ENCODE results near the gene LRRN1. TPM values are rescaled to one million over a fixed set of nuclear protein-coding genes. Genes with fewer than 3 reads are reported as not detected.

Gene LRRN1
- total and polyA plus RNA-seq, 2 experiments from 2014 or later = 27.9 to 28.5 TPM

GRCh38 chr3:3813013-3813412 is 13.8 kb downstream of the LRRN1 start:
- no peaks in the 10 kb centered on the region for H3K4me1 ChIP-seq (ENCODE audit: insufficient read depth)
- TF ChIP-seq EZH2 (IDR thresholded peaks at IDR 0.05; ENCODE audit: borderline replicate concordance) (no peak), EZH2phosphoT487 (IDR thresholded peaks at IDR 0.05; ENCODE audit: low read depth, severe bottlenecking, unreplicated experiment) (no peak)
- TF ChIP-seq, protein P1, sequence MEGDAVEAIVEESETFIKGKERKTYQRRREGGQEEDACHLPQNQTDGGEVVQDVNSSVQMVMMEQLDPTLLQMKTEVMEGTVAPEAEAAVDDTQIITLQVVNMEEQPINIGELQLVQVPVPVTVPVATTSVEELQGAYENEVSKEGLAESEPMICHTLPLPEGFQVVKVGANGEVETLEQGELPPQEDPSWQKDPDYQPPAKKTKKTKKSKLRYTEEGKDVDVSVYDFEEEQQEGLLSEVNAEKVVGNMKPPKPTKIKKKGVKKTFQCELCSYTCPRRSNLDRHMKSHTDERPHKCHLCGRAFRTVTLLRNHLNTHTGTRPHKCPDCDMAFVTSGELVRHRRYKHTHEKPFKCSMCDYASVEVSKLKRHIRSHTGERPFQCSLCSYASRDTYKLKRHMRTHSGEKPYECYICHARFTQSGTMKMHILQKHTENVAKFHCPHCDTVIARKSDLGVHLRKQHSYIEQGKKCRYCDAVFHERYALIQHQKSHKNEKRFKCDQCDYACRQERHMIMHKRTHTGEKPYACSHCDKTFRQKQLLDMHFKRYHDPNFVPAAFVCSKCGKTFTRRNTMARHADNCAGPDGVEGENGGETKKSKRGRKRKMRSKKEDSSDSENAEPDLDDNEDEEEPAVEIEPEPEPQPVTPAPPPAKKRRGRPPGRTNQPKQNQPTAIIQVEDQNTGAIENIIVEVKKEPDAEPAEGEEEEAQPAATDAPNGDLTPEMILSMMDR (IDR thresholded peaks at IDR 0.05; ENCODE audit: poor library complexity) = no peak
- no peaks in the 10 kb centered on the region for H3K9me2 ChIP-seq (replicated peaks; ENCODE audit: insufficient read depth)
- no peaks in the 10 kb centered on the region for H4K20me1 ChIP-seq (ENCODE audit: insufficient read depth, poor library complexity, severe bottlenecking)
- WGBS (ENCODE audit: low lambda C conversion rate, missing lambda C conversion rate) = 90% methylated on average over 5 of the region's 5 CpGs
- H3K4me2 ChIP-seq = no peak overlapping the region
- no peak overlapping the region for H2AFZ ChIP-seq
- peaks cover 15% of the 10 kb centered on the region for H3K79me2 ChIP-seq
- no peaks in the 10 kb centered on the region for H3K9me3 ChIP-seq (ENCODE audit: low read depth)
- no peaks in the 10 kb centered on the region for H3K27me3 ChIP-seq
- no peaks in the 10 kb centered on the region for H3K36me3 ChIP-seq (replicated peaks; ENCODE audit: insufficient read depth, low read depth)
- no peak overlapping the region for H3K27ac ChIP-seq
- H3K4me3 ChIP-seq = no peak overlapping the region
- no peak for DNase-seq (ENCODE audit: low spot score)

GRCh38 chr3:3815206-3815605 is 16.0 kb downstream of the LRRN1 start:
- Histone ChIP-seq H3K79me2 (peaks cover 1% of the 10 kb centered on the region), H3K4me2 (no peak overlapping the region), H3K9me3 (ENCODE audit: low read depth) (no peaks in the 10 kb centered on the region), H2AFZ (no peak overlapping the region), H3K27me3 (no peaks in the 10 kb centered on the region), H4K20me1 (ENCODE audit: insufficient read depth, poor library complexity, severe bottlenecking) (no peaks in the 10 kb centered on the region), H3K36me3 (replicated peaks; ENCODE audit: insufficient read depth, low read depth) (no peaks in the 10 kb centered on the region), H3K4me1 (ENCODE audit: insufficient read depth) (no peaks in the 10 kb centered on the region), H3K4me3 (no peak overlapping the region), H3K9me2 (replicated peaks; ENCODE audit: insufficient read depth) (no peaks in the 10 kb centered on the region), H3K27ac (no peak overlapping the region)
- WGBS (ENCODE audit: low lambda C conversion rate, missing lambda C conversion rate) = 100% methylated on average over 1 of the region's 1 CpG
- TF ChIP-seq EZH2phosphoT487 (IDR thresholded peaks at IDR 0.05; ENCODE audit: low read depth, severe bottlenecking, unreplicated experiment) (no peak), EZH2 (IDR thresholded peaks at IDR 0.05; ENCODE audit: borderline replicate concordance) (no peak)
- TF ChIP-seq, protein P1 (IDR thresholded peaks at IDR 0.05; ENCODE audit: poor library complexity) = no peak
- no peak for DNase-seq (ENCODE audit: low spot score)

GRCh38 chr3:3816034-3816433 is 16.8 kb downstream of the LRRN1 start:
- Histone ChIP-seq H3K79me2 (no peaks in the 10 kb centered on the region), H3K36me3 (replicated peaks; ENCODE audit: insufficient read depth, low read depth) (no peaks in the 10 kb centered on the region), H4K20me1 (ENCODE audit: insufficient read depth, poor library complexity, severe bottlenecking) (no peaks in the 10 kb centered on the region), H3K4me3 (no peak overlapping the region), H3K4me1 (ENCODE audit: insufficient read depth) (no peaks in the 10 kb centered on the region), H3K4me2 (no peak overlapping the region), H3K27ac (no peak overlapping the region), H3K9me2 (replicated peaks; ENCODE audit: insufficient read depth) (no peaks in the 10 kb centered on the region), H3K27me3 (no peaks in the 10 kb centered on the region), H2AFZ (no peak overlapping the region), H3K9me3 (ENCODE audit: low read depth) (no peaks in the 10 kb centered on the region)
- TF ChIP-seq EZH2 (IDR thresholded peaks at IDR 0.05; ENCODE audit: borderline replicate concordance) (no peak), EZH2phosphoT487 (IDR thresholded peaks at IDR 0.05; ENCODE audit: low read depth, severe bottlenecking, unreplicated experiment) (no peak)
- TF ChIP-seq, protein P1 (IDR thresholded peaks at IDR 0.05; ENCODE audit: poor library complexity) = no peak
- WGBS (ENCODE audit: low lambda C conversion rate, missing lambda C conversion rate) = 96% methylated on average over 1 of the region's 1 CpG
- no peak for DNase-seq (ENCODE audit: low spot score)

- Histone ChIP-seq H3K4me1 (ENCODE audit: insufficient read depth) (no peaks in the 10 kb centered on the region), H3K36me3 (replicated peaks; ENCODE audit: insufficient read depth, low read depth) (no peaks in the 10 kb centered on the region), H3K4me2 (no peak overlapping the region), H4K20me1 (ENCODE audit: insufficient read depth, poor library complexity, severe bottlenecking) (no peaks in the 10 kb centered on the region), H3K27ac (no peak overlapping the region), H3K9me2 (replicated peaks; ENCODE audit: insufficient read depth) (no peaks in the 10 kb centered on the region), H2AFZ (no peak overlapping the region), H3K27me3 (no peaks in the 10 kb centered on the region), H3K79me2 (no peaks in the 10 kb centered on the region), H3K4me3 (no peak overlapping the region), H3K9me3 (ENCODE audit: low read depth) (no peaks in the 10 kb centered on the region)
- WGBS (ENCODE audit: low lambda C conversion rate, missing lambda C conversion rate) = 93% methylated on average over 5 of the region's 5 CpGs
- TF ChIP-seq, protein P1 (IDR thresholded peaks at IDR 0.05; ENCODE audit: poor library complexity) = no peak
- TF ChIP-seq EZH2 (IDR thresholded peaks at IDR 0.05; ENCODE audit: borderline replicate concordance) = no peak
- no peak for TF ChIP-seq EZH2phosphoT487 (IDR thresholded peaks at IDR 0.05; ENCODE audit: low read depth, severe bottlenecking, unreplicated experiment)
- DNase-seq (ENCODE audit: low spot score) = no peak
Observed at GRCh38 chr3:3817865-3818264, 18.6 kb downstream of the LRRN1 start.
